Cardiac fibroblast (primary cell): Measurements from ENCODE around the gene PLA2G5.

ENCODE experiments used
- DNase-seq, 2 donors: peaks; one replicate each; pipeline versions ENCODE4 v3.0.0 to v3.0.0-alpha.2; 2010; ENCODE audit warnings: low read depth in 2 of 2
- H3K4me3 ChIP-seq, 2 donors: replicated peaks in 1 of 2; 1 replicate in 1 of 2; 2 replicates in 1 of 2; pipeline ENCODE4 v1.5.1; 2011; ENCODE audit warnings: low read depth in 2 of 2, low read length in 2 of 2, mild to moderate bottlenecking in 2 of 2, moderate library complexity in 1 of 2
- TF ChIP-seq, protein P1 (sequence below): IDR thresholded peaks from one replicate; pipeline ENCODE4 v1.5.1; 2011; ENCODE audit warnings: low read depth, mild to moderate bottlenecking, low read length, inconsistent platforms

Gene PLA2G5

DNA sequence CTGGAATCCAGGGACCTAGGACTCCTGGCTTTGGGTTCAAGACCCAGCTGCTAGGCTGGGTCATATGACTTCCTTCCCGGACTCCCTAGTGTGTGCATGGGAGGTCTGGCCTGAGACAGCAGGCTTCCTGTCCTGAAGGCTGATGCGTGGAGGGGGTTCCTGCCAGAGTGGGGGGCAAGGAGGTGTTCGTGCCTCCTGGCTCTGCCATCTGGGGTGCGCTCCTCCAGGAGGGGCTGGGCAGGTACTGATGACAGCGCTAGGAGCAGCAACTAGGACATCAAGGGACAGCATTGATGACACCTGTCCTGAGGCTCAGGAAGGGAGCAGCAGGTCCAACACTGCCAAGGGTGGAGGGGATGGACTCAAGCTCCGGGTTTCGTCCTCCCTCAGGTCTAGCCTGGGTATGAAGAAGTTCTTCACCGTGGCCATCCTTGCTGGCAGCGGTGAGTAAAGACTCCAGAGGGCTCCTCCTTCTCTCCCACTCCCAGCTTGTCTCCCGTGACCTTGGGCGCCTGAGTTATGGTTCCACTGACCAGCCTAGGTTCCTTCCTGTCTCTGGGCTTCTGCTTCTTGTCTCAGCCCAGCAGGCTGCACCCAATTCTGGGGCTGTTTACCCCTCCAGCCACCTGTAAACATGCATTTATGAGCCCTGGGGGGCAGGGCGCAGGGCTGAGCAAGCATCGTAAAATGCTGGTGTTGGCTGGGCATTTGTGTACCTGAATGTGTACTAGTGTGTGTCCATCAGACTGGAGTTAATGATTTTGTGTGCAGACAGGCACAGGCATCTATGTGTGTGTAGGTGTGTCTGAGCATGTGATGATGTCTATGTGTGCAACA lies 70.0 kb downstream of the PLA2G5 start:
- no peak for DNase-seq
- no peak overlapping the region for H3K4me3 ChIP-seq
- TF ChIP-seq, protein P1, sequence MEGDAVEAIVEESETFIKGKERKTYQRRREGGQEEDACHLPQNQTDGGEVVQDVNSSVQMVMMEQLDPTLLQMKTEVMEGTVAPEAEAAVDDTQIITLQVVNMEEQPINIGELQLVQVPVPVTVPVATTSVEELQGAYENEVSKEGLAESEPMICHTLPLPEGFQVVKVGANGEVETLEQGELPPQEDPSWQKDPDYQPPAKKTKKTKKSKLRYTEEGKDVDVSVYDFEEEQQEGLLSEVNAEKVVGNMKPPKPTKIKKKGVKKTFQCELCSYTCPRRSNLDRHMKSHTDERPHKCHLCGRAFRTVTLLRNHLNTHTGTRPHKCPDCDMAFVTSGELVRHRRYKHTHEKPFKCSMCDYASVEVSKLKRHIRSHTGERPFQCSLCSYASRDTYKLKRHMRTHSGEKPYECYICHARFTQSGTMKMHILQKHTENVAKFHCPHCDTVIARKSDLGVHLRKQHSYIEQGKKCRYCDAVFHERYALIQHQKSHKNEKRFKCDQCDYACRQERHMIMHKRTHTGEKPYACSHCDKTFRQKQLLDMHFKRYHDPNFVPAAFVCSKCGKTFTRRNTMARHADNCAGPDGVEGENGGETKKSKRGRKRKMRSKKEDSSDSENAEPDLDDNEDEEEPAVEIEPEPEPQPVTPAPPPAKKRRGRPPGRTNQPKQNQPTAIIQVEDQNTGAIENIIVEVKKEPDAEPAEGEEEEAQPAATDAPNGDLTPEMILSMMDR, result no peak

DNA sequence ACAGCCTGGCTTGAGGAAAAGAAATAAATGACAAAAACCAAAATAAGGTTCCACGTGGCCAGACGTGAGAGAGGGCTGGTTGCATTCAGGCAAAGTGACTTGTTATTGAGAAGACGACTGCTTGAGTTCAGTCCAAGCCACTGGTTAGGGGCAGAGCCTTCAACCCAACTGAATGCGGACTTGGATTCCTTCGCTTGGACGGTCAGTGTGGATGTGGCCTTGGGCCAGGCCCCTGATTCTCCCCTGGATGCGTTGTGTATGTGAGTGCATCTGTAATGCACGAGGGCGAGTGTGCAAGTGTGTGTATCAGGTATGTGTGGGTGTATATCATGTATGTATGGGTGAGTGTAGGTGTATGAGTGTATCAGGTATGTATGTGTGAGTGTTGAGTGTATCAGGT lies 71.0 kb downstream of the PLA2G5 start:
- DNase-seq, result no peak
- no peak overlapping the region for H3K4me3 ChIP-seq
- TF ChIP-seq, protein P1, result no peak

DNA sequence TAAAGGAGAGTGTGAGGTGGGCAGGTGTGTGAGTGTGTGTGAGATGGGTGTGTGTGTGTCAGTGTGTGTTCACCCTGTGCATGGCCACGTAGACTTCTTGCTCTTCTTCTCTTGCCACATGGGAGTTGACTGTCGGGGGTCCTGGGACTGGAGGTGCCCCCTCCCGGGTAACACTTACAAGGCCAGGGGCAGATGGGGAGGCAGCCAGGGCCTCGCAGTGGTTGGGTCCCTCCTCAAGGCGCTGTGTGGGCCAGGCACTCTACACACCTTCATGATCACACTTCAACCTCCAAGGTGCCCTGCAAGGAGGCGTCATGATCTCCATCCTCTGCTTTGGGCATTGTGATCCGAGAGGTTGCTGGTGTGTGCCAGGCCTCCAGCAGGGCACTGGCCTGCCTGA lies 71.5 kb downstream of the PLA2G5 start:
- TF ChIP-seq, protein P1, result no peak
- H3K4me3 ChIP-seq, result no peak overlapping the region
- no peak for DNase-seq
